HepG2 (cell line): ENCODE results near the gene MBIP. TPM values are rescaled to one million over a fixed set of nuclear protein-coding genes. Genes with fewer than 3 reads are reported as not detected.
A peak's percentile ranks its signal among the peaks of the same experiment; 100 is the strongest.

ENCODE experiments used
- ATAC-seq: fragments of 200-7000 bp; cut with Tn5 transposase; 3 replicates; pipeline ENCODE4 v1.9.1; 2020; ENCODE audit warnings: mild to moderate bottlenecking, moderate library complexity
- BruUV-seq: library from RNA; stranded (reverse); fragments of 400-500 nt; replicated peaks from 2 replicates; lab custom pipeline; 2021; lab: Mats Ljungman, UMichigan
- CTCF ChIA-PET: fragments of 300-600 bp; formaldehyde crosslinking; extraction: SDS; loops from one replicate; lab custom pipeline; 2021; ENCODE audit warnings: low total read pairs, inconsistent platforms, low intra/inter-chr PET ratio; lab: Yijun Ruan, JAX
- POLR2A ChIA-PET: fragments of 350-600 bp; sonication (Branson Sonifier 250); formaldehyde crosslinking; loops from one replicate; lab custom pipeline; 2020; ENCODE audit warnings: antibody characterized with exemption, inconsistent platforms; lab: Yijun Ruan, JAX
- DNase-seq: peaks from one replicate; pipeline ENCODE4 v3.0.0-alpha.2; 2015; ENCODE audit warnings: low spot score
- FAIRE-seq: peaks from 3 replicates; lab custom pipeline; 2011; peaks lifted over from hg19 to GRCh38; lab: Jason Lieb, UNC
- H2AFZ ChIP-seq: one replicate; pipeline ENCODE4 v1.6.1; 2011; ENCODE audit warnings: low read length, inconsistent platforms
- H3K27ac ChIP-seq: fragments of 300-600 bp; 3 replicates; pipeline ENCODE4 v1.8.0; 2011; ENCODE audit warnings: mixed run types, mild to moderate bottlenecking, mixed read lengths, low read length, inconsistent platforms; ENCODE audit not compliant: insufficient read depth; ENCODE audit errors: extremely low read length
- H3K27me3 ChIP-seq, 2 experiments: fragments of 200-600 bp in 1 of 2; 2 replicates in 1 of 2; 3 replicates in 1 of 2; pipeline versions ENCODE4 v1.6.0 to v1.8.0; 2011; ENCODE audit warnings: low read length in 2 of 2, mild to moderate bottlenecking in 2 of 2, moderate library complexity in 2 of 2, inconsistent platforms in 1 of 2; ENCODE audit not compliant: insufficient read depth in 2 of 2, control insufficient read depth in 1 of 2
- H3K36me3 ChIP-seq, 2 experiments: fragments of 200-600 bp in 1 of 2; replicated peaks in 1 of 2; 2 replicates in 1 of 2; 3 replicates in 1 of 2; pipeline versions ENCODE4 v1.5.1 to v1.8.0; 2011; ENCODE audit warnings: low read length in 2 of 2, inconsistent platforms in 1 of 2; ENCODE audit not compliant: insufficient read depth in 2 of 2, control insufficient read depth in 1 of 2
- H3K4me1 ChIP-seq: 2 replicates; pipeline ENCODE4 v1.5.1; 2012; ENCODE audit warnings: low read length, inconsistent platforms; ENCODE audit not compliant: insufficient read depth
- H3K4me2 ChIP-seq: 2 replicates; pipeline ENCODE4 v1.6.0; 2011; ENCODE audit warnings: low read depth, low read length, inconsistent platforms
- H3K4me3 ChIP-seq, 3 experiments: fragments of 200-600 bp in 1 of 3; sonication (generic), shearing (Covaris generic) in 1 of 3; replicated peaks in 1 of 3; 2 replicates each; pipeline ENCODE4 v1.5.1; 2011 to 2016; ENCODE audit warnings: low read length in 3 of 3, inconsistent platforms in 2 of 3, low read depth in 2 of 3, mild to moderate bottlenecking in 2 of 3, control low read depth in 1 of 3, mixed read lengths in 1 of 3; ENCODE audit not compliant: insufficient read depth in 1 of 3
- H3K79me2 ChIP-seq: one replicate; pipeline ENCODE4 v1.6.1; 2011; ENCODE audit warnings: low read length, inconsistent platforms; ENCODE audit not compliant: insufficient read depth
- H3K9ac ChIP-seq: 2 replicates; pipeline ENCODE4 v1.6.0; 2011; ENCODE audit warnings: mild to moderate bottlenecking, low read depth, low read length, inconsistent platforms; ENCODE audit not compliant: insufficient read depth
- H3K9me3 ChIP-seq: 2 replicates; pipeline ENCODE4 v1.5.1; 2012; ENCODE audit warnings: mild to moderate bottlenecking, low read length
- H4K20me1 ChIP-seq: 2 replicates; pipeline ENCODE4 v1.6.0; 2011; ENCODE audit warnings: inconsistent platforms, mild to moderate bottlenecking, low read length, moderate library complexity; ENCODE audit not compliant: insufficient read depth
- ARNTL ChIP-seq: sonication (generic); formaldehyde crosslinking; IDR thresholded peaks from 2 replicates; pipeline ENCODE4 v1.4.0; 2020; ENCODE audit warnings: mild to moderate bottlenecking, missing genetic modification reagents
- CBX2 ChIP-seq, 2 experiments: fragments of 200-600 bp in 1 of 2; sonication (generic); formaldehyde crosslinking in 1 of 2; IDR thresholded peaks; 2 replicates each; pipeline versions ENCODE4 v1.7.0 to v1.8.1; 2018 to 2022; ENCODE audit warnings: low read depth in 2 of 2, low read length in 1 of 2, mild to moderate bottlenecking in 1 of 2, missing genetic modification reagents in 1 of 2
- KAT7 ChIP-seq: IDR thresholded peaks from 2 replicates; pipeline ENCODE4 v1.6.1; 2018; ENCODE audit warnings: borderline replicate concordance, missing compliant biosample characterization
- NR1H2 ChIP-seq: sonication (generic); formaldehyde crosslinking; IDR thresholded peaks from 2 replicates; pipeline ENCODE4 v1.8.1; 2022; ENCODE audit warnings: low read depth, missing genetic modification reagents, borderline replicate concordance
- PREB ChIP-seq: sonication (generic); formaldehyde crosslinking; IDR thresholded peaks from 2 replicates; pipeline ENCODE4 v1.4.0; 2020; ENCODE audit warnings: missing genetic modification reagents
- PTBP1 ChIP-seq: fragments of 200-400 bp; formaldehyde crosslinking; IDR thresholded peaks from 2 replicates; pipeline ENCODE4 v1.6.1; 2018; ENCODE audit warnings: low read length, low read depth; ENCODE audit not compliant: poor library complexity, severe bottlenecking
- RAD21 ChIP-seq: fragments of 450-650 bp; formaldehyde crosslinking; IDR thresholded peaks from 2 replicates; pipeline ENCODE4 v1.5.0; 2020; ENCODE audit warnings: mild to moderate bottlenecking
- ZKSCAN5 ChIP-seq: sonication (generic); formaldehyde crosslinking; IDR thresholded peaks from 2 replicates; pipeline ENCODE4 v1.5.1; 2020; ENCODE audit warnings: mild to moderate bottlenecking, missing genetic modification reagents
- ZNF180 ChIP-seq: sonication (generic); formaldehyde crosslinking; IDR thresholded peaks from 2 replicates; pipeline ENCODE4 v1.4.0; 2020; ENCODE audit warnings: low read depth, missing genetic modification reagents, borderline replicate concordance
- ZNF337 ChIP-seq: sonication (generic); formaldehyde crosslinking; IDR thresholded peaks from 2 replicates; pipeline ENCODE4 v1.5.1; 2020; ENCODE audit warnings: missing genetic modification reagents, low read depth, mild to moderate bottlenecking, borderline replicate concordance
- ZNF512B ChIP-seq: sonication (generic); formaldehyde crosslinking; IDR thresholded peaks from 2 replicates; pipeline ENCODE4 v1.5.1; 2020; ENCODE audit warnings: missing genetic modification reagents, mild to moderate bottlenecking, borderline replicate concordance
- ZNF768 ChIP-seq: sonication (generic); formaldehyde crosslinking; IDR thresholded peaks from 2 replicates; pipeline ENCODE4 v1.4.0; 2020; ENCODE audit warnings: missing genetic modification reagents
- WGBS: methylation state at CpG from one replicate; pipeline ENCODE4 v1.1.6; 2017; ENCODE audit warnings: low lambda C conversion rate; 5-methylcytosine and 5-hydroxymethylcytosine counted together
- in situ Hi-C: cut with HindIII; loops from 2 replicates; pipeline ENCODE4 v1.10.0; 2017; ENCODE audit warnings: low pct_unique_long_range_greater_than_20kb; ENCODE audit not compliant: extremely low pct_ligation_motif_present
- intact Hi-C: fragments of 100-400 bp; cut with micrococcal nuclease; formaldehyde crosslinking; loops from one replicate; pipeline ENCODE4 v1.10.0; 2022; ENCODE audit not compliant: unreplicated experiment
- polyA plus RNA-seq, 8 experiments: library from polyadenylated mRNA; depleted of rRNA in 3 of 8; stranded (reverse) in 7 of 8; unstranded in 1 of 8; fragments of >200 nt; fragmentation: Illumina TruSeq in 4 of 8; extraction: Trizol in 4 of 8; gene quantifications; 2 replicates each; pipeline versions ENCODE4 v1.2.1 to v1.2.3, GENCODE V29; 2011 to 2016; ENCODE audit warnings: low read depth in 4 of 8, missing spikeins in 1 of 8, mixed read lengths in 1 of 8; ENCODE audit not compliant: insufficient read depth in 1 of 8
- total RNA-seq, 5 experiments: library from RNA; depleted of rRNA; stranded (reverse); fragments of >200 nt; fragmentation: Illumina TruSeq; extraction: Trizol; gene quantifications; 2 replicates each; pipeline ENCODE4 v1.2.3, GENCODE V29; 2016; ENCODE audit warnings: low read depth in 1 of 5
- TF ChIP-seq, protein P1 (sequence below): sonication (generic); formaldehyde crosslinking; conservative IDR thresholded peaks from 2 replicates; pipeline ENCODE4 v1.4.0; 2020; ENCODE audit warnings: missing genetic modification reagents

Gene MBIP
- total and polyA plus RNA-seq, 2 of the 13 experiments (the other 11 are each of a cell fraction or from before 2014, with no cell fraction given), result 48.1 to 48.6 TPM

DNA sequence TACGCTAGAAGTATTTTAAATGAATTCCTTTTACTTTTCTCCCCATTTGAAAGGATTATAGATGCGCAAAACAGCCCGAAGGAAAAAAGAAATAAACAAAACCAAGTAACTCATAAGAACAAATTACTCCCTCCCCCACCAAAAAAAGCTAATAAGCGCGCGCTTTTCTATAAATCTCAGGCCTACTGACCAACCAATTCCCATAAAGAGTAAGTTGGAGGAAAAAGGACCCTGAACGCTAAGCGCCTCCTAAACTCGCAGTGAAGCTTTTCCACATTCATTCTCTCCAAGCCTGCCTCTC is 588 bp downstream of the MBIP start:
- no peaks in the 10 kb centered on the region; a peak in 1 of 5 replicates for H3K36me3 ChIP-seq
- peak overlapping the region; percentile 15 for H2AFZ ChIP-seq
- CTCF ChIA-PET, result no interaction called here
- intact Hi-C loops, result loop anchor here (1.0 to 2.0 kb wide), 5 partner anchors 54 to 494 kb away; partner anchors contain the start of gene BRMS1L
- peaks cover 55% of the 10 kb centered on the region for H3K79me2 ChIP-seq
- peak overlapping the region; percentile 82 for H3K27ac ChIP-seq
- ATAC-seq (no peak), FAIRE-seq (peak; percentile 8), DNase-seq (no peak)
- peak overlapping the region; percentile 95 to 96 (median 96) for H3K4me3 ChIP-seq
- peaks cover 18% of the 10 kb centered on the region for H4K20me1 ChIP-seq
- POLR2A ChIA-PET, result interaction anchor here (0.7 to 2.2 kb wide), 14 partner anchors 10 to 1533 kb away, joined by 3 to 21 read pairs (median 4); partner anchors contain the start of genes BRMS1L, MIPOL1 and SLC25A21
- in situ Hi-C loops, result no loop called here
- peaks cover 24% of the 10 kb centered on the region for H3K4me1 ChIP-seq
- H3K9ac ChIP-seq, result peak overlapping the region; percentile 96
- peaks cover 0 to 16% of the 10 kb centered on the region in 2 experiments; a peak in 1 of 5 replicates for H3K27me3 ChIP-seq
- H3K9me3 ChIP-seq, result no peaks in the 10 kb centered on the region
- WGBS, result 1% methylated on average over 9 of the region's 9 CpGs
- peak overlapping the region; percentile 62 for H3K4me2 ChIP-seq
- BruUV-seq, result no TSS peak
- no peak for TF ChIP-seq RAD21 (CRISPR knock-in tag)
- TF ChIP-seq ZNF337 (CRISPR knock-in tag), result no peak
- TF ChIP-seq ARNTL (CRISPR knock-in tag), result no peak
- peak; percentile 46; the same call in 1 of the 2 replicates for TF ChIP-seq ZNF512B (CRISPR knock-in tag)
- no peak for TF ChIP-seq CBX2 (IDR thresholded peaks at IDR 0.05; ENCODE audit: low read depth, low read length)
- no peak for TF ChIP-seq CBX2 (CRISPR knock-in tag; IDR thresholded peaks at IDR 0.05; ENCODE audit: low read depth)
- TF ChIP-seq KAT7 (CRISPR knock-in tag), result no peak
- TF ChIP-seq PREB, result no peak
- TF ChIP-seq, protein P1, sequence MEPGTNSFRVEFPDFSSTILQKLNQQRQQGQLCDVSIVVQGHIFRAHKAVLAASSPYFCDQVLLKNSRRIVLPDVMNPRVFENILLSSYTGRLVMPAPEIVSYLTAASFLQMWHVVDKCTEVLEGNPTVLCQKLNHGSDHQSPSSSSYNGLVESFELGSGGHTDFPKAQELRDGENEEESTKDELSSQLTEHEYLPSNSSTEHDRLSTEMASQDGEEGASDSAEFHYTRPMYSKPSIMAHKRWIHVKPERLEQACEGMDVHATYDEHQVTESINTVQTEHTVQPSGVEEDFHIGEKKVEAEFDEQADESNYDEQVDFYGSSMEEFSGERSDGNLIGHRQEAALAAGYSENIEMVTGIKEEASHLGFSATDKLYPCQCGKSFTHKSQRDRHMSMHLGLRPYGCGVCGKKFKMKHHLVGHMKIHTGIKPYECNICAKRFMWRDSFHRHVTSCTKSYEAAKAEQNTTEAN (CRISPR knock-in tag), result no peak
- TF ChIP-seq ZKSCAN5 (CRISPR knock-in tag), result 0 out of 2 replicates have a peak, but pooled peaks have one; percentile 9
- no peak for TF ChIP-seq NR1H2 (CRISPR knock-in tag)
- no peak for TF ChIP-seq PTBP1
- TF ChIP-seq ZNF768, result no peak
- TF ChIP-seq ZNF180 (CRISPR knock-in tag), result no peak
